ENCODE measurements around the gene KCNQ5.

GRCh38 chr6:73145690-73146089, 523.8 kb downstream of the KCNQ5 start:
- TF ChIP-seq CTCF (IDR thresholded peaks at IDR 0.05) (no peak), POLR2A (IDR thresholded peaks at IDR 0.05) (no peak)
